GM23338 (cell line): ENCODE results near the gene ADRB2. TPM values are rescaled to one million over a fixed set of nuclear protein-coding genes. Genes with fewer than 3 reads are reported as not detected.

Experiments used
- ATAC-seq: fragments of 200-7000 bp; cut with Tn5 transposase; 3 replicates; pipeline ENCODE4 v1.9.1; 2020
- DNase-seq: peaks from one replicate; pipeline ENCODE4 v3.0.0-alpha.2; 2015; ENCODE audit warnings: low spot score
- H2AFZ ChIP-seq: fragments of 200-600 bp; sonication (generic); 2 replicates; pipeline ENCODE4 v1.8.0; 2016; ENCODE audit warnings: antibody characterized with exemption, mild to moderate bottlenecking, moderate library complexity
- H3F3A ChIP-seq: fragments of 200-600 bp; sonication (generic); replicated peaks from 2 replicates; pipeline ENCODE4 v1.8.0; 2017; ENCODE audit warnings: antibody characterized with exemption, mixed run types, low read depth
- H3K27ac ChIP-seq: fragments of 200-600 bp; sonication (generic); 2 replicates; pipeline ENCODE4 v1.6.1; 2016; ENCODE audit warnings: low read depth
- H3K27me3 ChIP-seq: fragments of 200-600 bp; sonication (generic); 2 replicates; pipeline ENCODE4 v1.8.0; 2016; ENCODE audit warnings: mild to moderate bottlenecking, mixed run types, moderate library complexity; ENCODE audit not compliant: insufficient read depth
- H3K36me3 ChIP-seq: fragments of 200-600 bp; sonication (generic); 2 replicates; pipeline ENCODE4 v1.8.0; 2016; ENCODE audit warnings: mild to moderate bottlenecking; ENCODE audit not compliant: insufficient read depth
- H3K4me1 ChIP-seq: fragments of 200-600 bp; sonication (generic); 2 replicates; pipeline ENCODE4 v1.8.0; 2016; ENCODE audit warnings: mild to moderate bottlenecking, moderate library complexity; ENCODE audit not compliant: insufficient read depth
- H3K4me2 ChIP-seq: fragments of 200-600 bp; sonication (generic); 2 replicates; pipeline ENCODE4 v1.7.1; 2017; ENCODE audit warnings: mixed run types
- H3K4me3 ChIP-seq: fragments of 200-600 bp; sonication (generic); 2 replicates; pipeline ENCODE4 v1.6.1; 2016; ENCODE audit warnings: mixed run types
- H3K79me2 ChIP-seq: fragments of 200-600 bp; sonication (generic); replicated peaks from 2 replicates; pipeline ENCODE4 v1.8.0; 2017; ENCODE audit warnings: mild to moderate bottlenecking; ENCODE audit not compliant: insufficient read depth
- H3K9me2 ChIP-seq: fragments of 200-600 bp; sonication (generic); 2 replicates; pipeline ENCODE4 v1.8.0; 2017; ENCODE audit not compliant: insufficient read depth
- H4K20me1 ChIP-seq: fragments of 200-600 bp; sonication (generic); replicated peaks from 2 replicates; pipeline ENCODE4 v1.8.0; 2017; ENCODE audit warnings: mild to moderate bottlenecking; ENCODE audit not compliant: insufficient read depth
- H3K27ac Mint-ChIP-seq: 2 replicates; pipeline ENCODE4 v1.8.0; 2020; ENCODE audit warnings: inconsistent platforms, mild to moderate bottlenecking, moderate library complexity, mixed read lengths
- H3K27me3 Mint-ChIP-seq: 3 replicates; pipeline ENCODE4 v1.8.0; 2022; ENCODE audit warnings: low read depth, mild to moderate bottlenecking, moderate library complexity, mixed read lengths, inconsistent platforms; ENCODE audit not compliant: insufficient read depth, poor library complexity
- H3K36me3 Mint-ChIP-seq: 3 replicates; pipeline ENCODE4 v1.8.0; 2021; ENCODE audit warnings: low read depth, mild to moderate bottlenecking, inconsistent platforms, moderate library complexity, mixed read lengths
- H3K4me1 Mint-ChIP-seq: 3 replicates; pipeline ENCODE4 v1.8.0; 2020; ENCODE audit warnings: mild to moderate bottlenecking, inconsistent platforms, mixed read lengths
- H3K4me3 Mint-ChIP-seq: 3 replicates; pipeline ENCODE4 v1.8.0; 2021; ENCODE audit warnings: moderate library complexity, mild to moderate bottlenecking, inconsistent platforms, mixed read lengths
- H3K9me3 Mint-ChIP-seq: 3 replicates; pipeline ENCODE4 v1.8.0; 2020; ENCODE audit warnings: moderate library complexity, mild to moderate bottlenecking, inconsistent platforms, mixed read lengths
- CREB1 ChIP-seq: fragments of 250-450 bp; sonication (Bioruptor Pico); IDR thresholded peaks from 2 replicates; pipeline ENCODE4 v1.5.0; 2020; ENCODE audit warnings: low read depth, mild to moderate bottlenecking, moderate library complexity
- EZH2 ChIP-seq: fragments of 200-600 bp; sonication (generic); IDR thresholded peaks from one replicate; pipeline ENCODE4 v1.8.0; 2017; ENCODE audit warnings: antibody characterized with exemption, mild to moderate bottlenecking, low read depth; ENCODE audit not compliant: unreplicated experiment
- EZH2phosphoT487 ChIP-seq: fragments of 200-600 bp; sonication (generic); IDR thresholded peaks from one replicate; pipeline ENCODE4 v1.8.1; 2018; ENCODE audit warnings: antibody characterized with exemption; ENCODE audit not compliant: unreplicated experiment
- JUNB ChIP-seq: IDR thresholded peaks from one replicate; pipeline ENCODE4 v1.6.1; 2016; ENCODE audit warnings: antibody characterized with exemption; ENCODE audit not compliant: unreplicated experiment
- NANOG ChIP-seq: IDR thresholded peaks from 2 replicates; pipeline ENCODE4 v1.6.1; 2016; ENCODE audit warnings: antibody characterized with exemption, borderline replicate concordance
- STAT1 ChIP-seq: IDR thresholded peaks from one replicate; pipeline ENCODE4 v1.6.1; 2016; ENCODE audit warnings: antibody characterized with exemption; ENCODE audit not compliant: unreplicated experiment
- ZNF114 ChIP-seq: fragments of 250-450 bp; sonication (Bioruptor Pico); IDR thresholded peaks from 2 replicates; pipeline ENCODE4 v1.5.0; 2020; ENCODE audit warnings: mild to moderate bottlenecking, moderate library complexity
- ZNF331 ChIP-seq: fragments of 250-450 bp; sonication (Bioruptor Pico); IDR thresholded peaks from 2 replicates; pipeline ENCODE4 v1.5.0; 2020; ENCODE audit warnings: low read depth, mild to moderate bottlenecking, moderate library complexity
- polyA plus RNA-seq: library from polyadenylated mRNA; unstranded; fragments of >200 nt; fragmentation: Nextera tagmentation; extraction: Ambion mirVana; gene quantifications from 2 replicates; pipeline ENCODE4 v1.2.1, GENCODE V29; 2016
- total RNA-seq: library from RNA; depleted of rRNA; stranded (reverse); fragments of >200 nt; shearing (Covaris generic); gene quantifications from 2 replicates; pipeline ENCODE4 v1.2.3, GENCODE V29; 2014
- TF ChIP-seq, protein P1 (sequence below): IDR thresholded peaks from one replicate; pipeline ENCODE4 v1.6.1; 2018; ENCODE audit warnings: antibody characterized with exemption; ENCODE audit not compliant: unreplicated experiment
- TF ChIP-seq, protein P2 (sequence below), 2 experiments: fragments of 200-600 bp in 1 of 2; sonication (generic) in 1 of 2; conservative IDR thresholded peaks; 2 replicates each; pipeline versions ENCODE4 v1.5.1 to v1.6.1; 2016 to 2017; ENCODE audit warnings: antibody characterized with exemption in 2 of 2, low read depth in 2 of 2, mild to moderate bottlenecking in 2 of 2, moderate library complexity in 1 of 2
- TF ChIP-seq, protein P3 (sequence below): IDR thresholded peaks from 2 replicates; pipeline ENCODE4 v1.6.1; 2016; ENCODE audit warnings: antibody characterized with exemption
- TF ChIP-seq, protein P4 (sequence below): fragments of 250-450 bp; sonication (Bioruptor Pico); IDR thresholded peaks from 2 replicates; pipeline ENCODE4 v1.5.0; 2020; ENCODE audit warnings: mild to moderate bottlenecking, moderate library complexity

ADRB2 gene
- total and polyA plus RNA-seq, 2 experiments from 2014 or later, result 0.44 to 1.3 TPM

DNA sequence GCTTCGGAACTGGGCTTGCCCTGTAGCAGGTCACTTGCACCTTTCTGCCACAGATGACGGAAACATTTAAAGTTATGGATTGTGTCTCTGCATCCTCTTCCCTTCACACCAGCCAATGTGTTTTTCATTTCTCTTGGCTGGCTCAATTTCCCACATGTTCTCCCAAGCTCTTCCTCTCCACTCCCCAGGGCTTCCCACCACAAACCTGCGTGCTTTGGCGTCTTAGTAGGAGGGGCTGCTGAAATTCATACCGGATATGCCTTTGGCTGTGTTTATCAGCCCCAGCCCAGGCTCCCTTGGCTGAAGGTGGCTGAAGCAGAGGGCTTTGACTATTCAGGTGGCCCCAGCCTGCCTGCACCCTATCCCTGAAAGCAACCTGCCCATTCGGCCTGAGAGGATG, 32.1 kb downstream of the ADRB2 start (continued):
- TF ChIP-seq ZNF331 (no peak), STAT1 (no peak), CREB1 (CRISPR knock-in tag) (no peak), EZH2 (no peak), JUNB (no peak), NANOG (no peak), ZNF114 (no peak), EZH2phosphoT487 (no peak)
- TF ChIP-seq, protein P1, sequence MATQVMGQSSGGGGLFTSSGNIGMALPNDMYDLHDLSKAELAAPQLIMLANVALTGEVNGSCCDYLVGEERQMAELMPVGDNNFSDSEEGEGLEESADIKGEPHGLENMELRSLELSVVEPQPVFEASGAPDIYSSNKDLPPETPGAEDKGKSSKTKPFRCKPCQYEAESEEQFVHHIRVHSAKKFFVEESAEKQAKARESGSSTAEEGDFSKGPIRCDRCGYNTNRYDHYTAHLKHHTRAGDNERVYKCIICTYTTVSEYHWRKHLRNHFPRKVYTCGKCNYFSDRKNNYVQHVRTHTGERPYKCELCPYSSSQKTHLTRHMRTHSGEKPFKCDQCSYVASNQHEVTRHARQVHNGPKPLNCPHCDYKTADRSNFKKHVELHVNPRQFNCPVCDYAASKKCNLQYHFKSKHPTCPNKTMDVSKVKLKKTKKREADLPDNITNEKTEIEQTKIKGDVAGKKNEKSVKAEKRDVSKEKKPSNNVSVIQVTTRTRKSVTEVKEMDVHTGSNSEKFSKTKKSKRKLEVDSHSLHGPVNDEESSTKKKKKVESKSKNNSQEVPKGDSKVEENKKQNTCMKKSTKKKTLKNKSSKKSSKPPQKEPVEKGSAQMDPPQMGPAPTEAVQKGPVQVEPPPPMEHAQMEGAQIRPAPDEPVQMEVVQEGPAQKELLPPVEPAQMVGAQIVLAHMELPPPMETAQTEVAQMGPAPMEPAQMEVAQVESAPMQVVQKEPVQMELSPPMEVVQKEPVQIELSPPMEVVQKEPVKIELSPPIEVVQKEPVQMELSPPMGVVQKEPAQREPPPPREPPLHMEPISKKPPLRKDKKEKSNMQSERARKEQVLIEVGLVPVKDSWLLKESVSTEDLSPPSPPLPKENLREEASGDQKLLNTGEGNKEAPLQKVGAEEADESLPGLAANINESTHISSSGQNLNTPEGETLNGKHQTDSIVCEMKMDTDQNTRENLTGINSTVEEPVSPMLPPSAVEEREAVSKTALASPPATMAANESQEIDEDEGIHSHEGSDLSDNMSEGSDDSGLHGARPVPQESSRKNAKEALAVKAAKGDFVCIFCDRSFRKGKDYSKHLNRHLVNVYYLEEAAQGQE, result no peak
- TF ChIP-seq, protein P2, sequence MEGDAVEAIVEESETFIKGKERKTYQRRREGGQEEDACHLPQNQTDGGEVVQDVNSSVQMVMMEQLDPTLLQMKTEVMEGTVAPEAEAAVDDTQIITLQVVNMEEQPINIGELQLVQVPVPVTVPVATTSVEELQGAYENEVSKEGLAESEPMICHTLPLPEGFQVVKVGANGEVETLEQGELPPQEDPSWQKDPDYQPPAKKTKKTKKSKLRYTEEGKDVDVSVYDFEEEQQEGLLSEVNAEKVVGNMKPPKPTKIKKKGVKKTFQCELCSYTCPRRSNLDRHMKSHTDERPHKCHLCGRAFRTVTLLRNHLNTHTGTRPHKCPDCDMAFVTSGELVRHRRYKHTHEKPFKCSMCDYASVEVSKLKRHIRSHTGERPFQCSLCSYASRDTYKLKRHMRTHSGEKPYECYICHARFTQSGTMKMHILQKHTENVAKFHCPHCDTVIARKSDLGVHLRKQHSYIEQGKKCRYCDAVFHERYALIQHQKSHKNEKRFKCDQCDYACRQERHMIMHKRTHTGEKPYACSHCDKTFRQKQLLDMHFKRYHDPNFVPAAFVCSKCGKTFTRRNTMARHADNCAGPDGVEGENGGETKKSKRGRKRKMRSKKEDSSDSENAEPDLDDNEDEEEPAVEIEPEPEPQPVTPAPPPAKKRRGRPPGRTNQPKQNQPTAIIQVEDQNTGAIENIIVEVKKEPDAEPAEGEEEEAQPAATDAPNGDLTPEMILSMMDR (conservative IDR thresholded peaks at IDR 0.05; ENCODE audit: low read depth in 2 of 2), result no peak
- TF ChIP-seq, protein P3, sequence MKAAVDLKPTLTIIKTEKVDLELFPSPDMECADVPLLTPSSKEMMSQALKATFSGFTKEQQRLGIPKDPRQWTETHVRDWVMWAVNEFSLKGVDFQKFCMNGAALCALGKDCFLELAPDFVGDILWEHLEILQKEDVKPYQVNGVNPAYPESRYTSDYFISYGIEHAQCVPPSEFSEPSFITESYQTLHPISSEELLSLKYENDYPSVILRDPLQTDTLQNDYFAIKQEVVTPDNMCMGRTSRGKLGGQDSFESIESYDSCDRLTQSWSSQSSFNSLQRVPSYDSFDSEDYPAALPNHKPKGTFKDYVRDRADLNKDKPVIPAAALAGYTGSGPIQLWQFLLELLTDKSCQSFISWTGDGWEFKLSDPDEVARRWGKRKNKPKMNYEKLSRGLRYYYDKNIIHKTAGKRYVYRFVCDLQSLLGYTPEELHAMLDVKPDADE, result no peak

DNA sequence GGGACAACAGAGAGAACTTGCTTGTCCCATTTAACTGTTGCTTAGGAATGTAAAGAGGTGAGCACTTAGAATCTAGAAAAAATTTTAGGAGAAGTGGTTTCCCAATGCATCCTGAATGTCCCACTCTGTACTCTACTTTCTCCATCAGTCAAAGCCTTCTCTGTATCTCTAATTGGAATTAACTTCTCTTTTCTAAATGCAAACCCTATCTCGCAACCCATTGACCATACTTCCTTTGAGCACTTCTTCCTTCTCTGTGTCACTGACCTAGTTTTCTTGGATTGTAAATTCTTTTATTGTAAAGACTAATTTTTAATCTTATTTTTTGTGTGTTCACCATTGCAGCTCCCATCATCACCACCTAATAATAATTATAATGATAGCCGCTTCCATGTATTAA, 33.3 kb downstream of the ADRB2 start:
- Histone ChIP-seq H3F3A (no peaks in the 10 kb centered on the region), H3K4me2 (no peak overlapping the region), H3K27ac (no peak overlapping the region), H3K4me3 (no peak overlapping the region), H3K36me3 (no peaks in the 10 kb centered on the region), H2AFZ (no peak overlapping the region), H3K27me3 (no peaks in the 10 kb centered on the region), H3K4me1 (no peaks in the 10 kb centered on the region), H3K79me2 (no peaks in the 10 kb centered on the region), H4K20me1 (no peaks in the 10 kb centered on the region), H3K9me2 (no peaks in the 10 kb centered on the region)
- Mint-ChIP-seq H3K4me3 (no peak overlapping the region), H3K9me3 (no peaks in the 10 kb centered on the region), H3K36me3 (no peaks in the 10 kb centered on the region), H3K4me1 (peaks cover 12% of the 10 kb centered on the region), H3K27me3 (peaks cover 7% of the 10 kb centered on the region), H3K27ac (no peak overlapping the region)
- DNase-seq (no peak), ATAC-seq (no peak)
- TF ChIP-seq JUNB, result no peak
- TF ChIP-seq STAT1, result no peak
- TF ChIP-seq EZH2phosphoT487, result no peak
- TF ChIP-seq, protein P4, sequence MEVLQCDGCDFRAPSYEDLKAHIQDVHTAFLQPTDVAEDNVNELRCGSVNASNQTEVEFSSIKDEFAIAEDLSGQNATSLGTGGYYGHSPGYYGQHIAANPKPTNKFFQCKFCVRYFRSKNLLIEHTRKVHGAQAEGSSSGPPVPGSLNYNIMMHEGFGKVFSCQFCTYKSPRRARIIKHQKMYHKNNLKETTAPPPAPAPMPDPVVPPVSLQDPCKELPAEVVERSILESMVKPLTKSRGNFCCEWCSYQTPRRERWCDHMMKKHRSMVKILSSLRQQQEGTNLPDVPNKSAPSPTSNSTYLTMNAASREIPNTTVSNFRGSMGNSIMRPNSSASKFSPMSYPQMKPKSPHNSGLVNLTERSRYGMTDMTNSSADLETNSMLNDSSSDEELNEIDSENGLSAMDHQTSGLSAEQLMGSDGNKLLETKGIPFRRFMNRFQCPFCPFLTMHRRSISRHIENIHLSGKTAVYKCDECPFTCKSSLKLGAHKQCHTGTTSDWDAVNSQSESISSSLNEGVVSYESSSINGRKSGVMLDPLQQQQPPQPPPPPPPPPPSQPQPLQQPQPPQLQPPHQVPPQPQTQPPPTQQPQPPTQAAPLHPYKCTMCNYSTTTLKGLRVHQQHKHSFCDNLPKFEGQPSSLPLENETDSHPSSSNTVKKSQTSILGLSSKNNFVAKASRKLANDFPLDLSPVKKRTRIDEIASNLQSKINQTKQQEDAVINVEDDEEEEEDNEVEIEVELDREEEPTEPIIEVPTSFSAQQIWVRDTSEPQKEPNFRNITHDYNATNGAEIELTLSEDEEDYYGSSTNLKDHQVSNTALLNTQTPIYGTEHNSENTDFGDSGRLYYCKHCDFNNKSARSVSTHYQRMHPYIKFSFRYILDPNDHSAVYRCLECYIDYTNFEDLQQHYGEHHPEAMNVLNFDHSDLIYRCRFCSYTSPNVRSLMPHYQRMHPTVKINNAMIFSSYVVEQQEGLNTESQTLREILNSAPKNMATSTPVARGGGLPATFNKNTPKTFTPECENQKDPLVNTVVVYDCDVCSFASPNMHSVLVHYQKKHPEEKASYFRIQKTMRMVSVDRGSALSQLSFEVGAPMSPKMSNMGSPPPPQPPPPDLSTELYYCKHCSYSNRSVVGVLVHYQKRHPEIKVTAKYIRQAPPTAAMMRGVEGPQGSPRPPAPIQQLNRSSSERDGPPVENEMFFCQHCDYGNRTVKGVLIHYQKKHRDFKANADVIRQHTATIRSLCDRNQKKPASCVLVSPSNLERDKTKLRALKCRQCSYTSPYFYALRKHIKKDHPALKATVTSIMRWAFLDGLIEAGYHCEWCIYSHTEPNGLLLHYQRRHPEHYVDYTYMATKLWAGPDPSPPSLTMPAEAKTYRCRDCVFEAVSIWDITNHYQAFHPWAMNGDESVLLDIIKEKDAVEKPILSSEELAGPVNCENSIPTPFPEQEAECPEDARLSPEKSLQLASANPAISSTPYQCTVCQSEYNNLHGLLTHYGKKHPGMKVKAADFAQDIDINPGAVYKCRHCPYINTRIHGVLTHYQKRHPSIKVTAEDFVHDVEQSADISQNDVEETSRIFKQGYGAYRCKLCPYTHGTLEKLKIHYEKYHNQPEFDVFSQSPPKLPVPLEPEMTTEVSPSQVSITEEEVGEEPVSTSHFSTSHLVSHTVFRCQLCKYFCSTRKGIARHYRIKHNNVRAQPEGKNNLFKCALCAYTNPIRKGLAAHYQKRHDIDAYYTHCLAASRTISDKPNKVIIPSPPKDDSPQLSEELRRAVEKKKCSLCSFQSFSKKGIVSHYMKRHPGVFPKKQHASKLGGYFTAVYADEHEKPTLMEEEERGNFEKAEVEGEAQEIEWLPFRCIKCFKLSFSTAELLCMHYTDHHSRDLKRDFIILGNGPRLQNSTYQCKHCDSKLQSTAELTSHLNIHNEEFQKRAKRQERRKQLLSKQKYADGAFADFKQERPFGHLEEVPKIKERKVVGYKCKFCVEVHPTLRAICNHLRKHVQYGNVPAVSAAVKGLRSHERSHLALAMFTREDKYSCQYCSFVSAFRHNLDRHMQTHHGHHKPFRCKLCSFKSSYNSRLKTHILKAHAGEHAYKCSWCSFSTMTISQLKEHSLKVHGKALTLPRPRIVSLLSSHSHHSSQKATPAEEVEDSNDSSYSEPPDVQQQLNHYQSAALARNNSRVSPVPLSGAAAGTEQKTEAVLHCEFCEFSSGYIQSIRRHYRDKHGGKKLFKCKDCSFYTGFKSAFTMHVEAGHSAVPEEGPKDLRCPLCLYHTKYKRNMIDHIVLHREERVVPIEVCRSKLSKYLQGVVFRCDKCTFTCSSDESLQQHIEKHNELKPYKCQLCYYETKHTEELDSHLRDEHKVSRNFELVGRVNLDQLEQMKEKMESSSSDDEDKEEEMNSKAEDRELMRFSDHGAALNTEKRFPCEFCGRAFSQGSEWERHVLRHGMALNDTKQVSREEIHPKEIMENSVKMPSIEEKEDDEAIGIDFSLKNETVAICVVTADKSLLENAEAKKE (CRISPR knock-in tag), result no peak
- no peak for TF ChIP-seq ZNF331
